Muscle layer of colon (tissue), 2 donors: ENCODE results near the gene PDSS2.

Experiments used
- H3K27ac ChIP-seq: one replicate; pipeline ENCODE4 v1.7.0; 2013; ENCODE audit warnings: low read depth, mild to moderate bottlenecking, low read length, moderate library complexity
- H3K27me3 ChIP-seq, 2 donors: one replicate each; pipeline ENCODE4 v1.7.0; 2013; ENCODE audit warnings: low read length in 2 of 2, mild to moderate bottlenecking in 2 of 2; ENCODE audit not compliant: insufficient read depth in 2 of 2, control insufficient read depth in 1 of 2
- H3K36me3 ChIP-seq: one replicate; pipeline ENCODE4 v1.7.0; 2013; ENCODE audit warnings: mild to moderate bottlenecking, low read length; ENCODE audit not compliant: insufficient read depth
- H3K4me1 ChIP-seq: one replicate; pipeline ENCODE4 v1.7.0; 2013; ENCODE audit warnings: mild to moderate bottlenecking, low read length; ENCODE audit not compliant: insufficient read depth
- H3K4me3 ChIP-seq, 2 donors: one replicate each; pipeline ENCODE4 v1.7.0; 2013; ENCODE audit warnings: low read length in 2 of 2, low read depth in 1 of 2, mild to moderate bottlenecking in 1 of 2, moderate library complexity in 1 of 2
- H3K9ac ChIP-seq: one replicate; pipeline ENCODE4 v1.7.0; 2013; ENCODE audit warnings: low read length
- H3K9me3 ChIP-seq: one replicate; pipeline ENCODE4 v1.7.0; 2013; ENCODE audit warnings: mild to moderate bottlenecking, low read length
- donor health status: abdominal sarcoma.
- donor health status: Adenocarcinoma of cecum.

Gene PDSS2

GRCh38 chr6:107466062-107466461 is 6.7 kb upstream of the PDSS2 start:
- H3K27me3 ChIP-seq, result no peaks in the 10 kb centered on the region
- H3K9me3 ChIP-seq, result no peaks in the 10 kb centered on the region
- H3K27ac ChIP-seq, result no peak overlapping the region
- H3K9ac ChIP-seq, result no peak overlapping the region
- H3K36me3 ChIP-seq, result no peaks in the 10 kb centered on the region
- no peak overlapping the region for H3K4me3 ChIP-seq
- no peaks in the 10 kb centered on the region for H3K4me1 ChIP-seq

- Histone ChIP-seq H3K4me1 (peaks cover 4% of the 10 kb centered on the region), H3K9ac (peak overlapping the region; percentile 87), H3K27ac (peak overlapping the region; percentile 88), H3K4me3 (peak overlapping the region; percentile 90 to 98), H3K27me3 (no peaks in the 10 kb centered on the region), H3K36me3 (no peaks in the 10 kb centered on the region), H3K9me3 (no peaks in the 10 kb centered on the region)
Observed at GRCh38 chr6:107460083-107460631, 793 bp upstream of the PDSS2 start.

GRCh38 chr6:107458672-107459282 is 587 bp downstream of the PDSS2 start:
- peak overlapping the region; percentile 88 for H3K27ac ChIP-seq
- peak overlapping the region; percentile 90 to 98 for H3K4me3 ChIP-seq
- peaks cover 4% of the 10 kb centered on the region for H3K4me1 ChIP-seq
- no peaks in the 10 kb centered on the region for H3K9me3 ChIP-seq
- H3K27me3 ChIP-seq, result no peaks in the 10 kb centered on the region
- H3K36me3 ChIP-seq, result no peaks in the 10 kb centered on the region
- peak overlapping the region; percentile 87 for H3K9ac ChIP-seq

- no peaks in the 10 kb centered on the region for H3K27me3 ChIP-seq
- no peak overlapping the region for H3K9ac ChIP-seq
Observed at GRCh38 chr6:107448776-107449175, 10.6 kb downstream of the PDSS2 start.

GRCh38 chr6:107447663-107448216 is 11.6 kb downstream of the PDSS2 start:
- Histone ChIP-seq H3K27ac (no peak overlapping the region), H3K9me3 (no peaks in the 10 kb centered on the region), H3K36me3 (no peaks in the 10 kb centered on the region), H3K9ac (no peak overlapping the region), H3K27me3 (no peaks in the 10 kb centered on the region), H3K4me1 (no peaks in the 10 kb centered on the region), H3K4me3 (no peak overlapping the region)

More at GRCh38 chr6:107448776-107449175, 10.6 kb downstream of the PDSS2 start:
- no peaks in the 10 kb centered on the region for H3K36me3 ChIP-seq
- no peaks in the 10 kb centered on the region for H3K4me1 ChIP-seq
- H3K4me3 ChIP-seq, result no peak overlapping the region
- H3K27ac ChIP-seq, result no peak overlapping the region
- no peaks in the 10 kb centered on the region for H3K9me3 ChIP-seq

- H3K9ac ChIP-seq, result no peak overlapping the region
- no peaks in the 10 kb centered on the region for H3K27me3 ChIP-seq
- no peak overlapping the region for H3K27ac ChIP-seq
- H3K4me3 ChIP-seq, result no peak overlapping the region
- no peaks in the 10 kb centered on the region for H3K36me3 ChIP-seq
- H3K9me3 ChIP-seq, result no peaks in the 10 kb centered on the region
- H3K4me1 ChIP-seq, result no peaks in the 10 kb centered on the region
Observed at GRCh38 chr6:107444277-107444676, 15.1 kb downstream of the PDSS2 start.

- Histone ChIP-seq H3K27me3 (no peaks in the 10 kb centered on the region), H3K4me3 (no peak overlapping the region), H3K9me3 (no peaks in the 10 kb centered on the region), H3K27ac (no peak overlapping the region), H3K4me1 (no peaks in the 10 kb centered on the region), H3K36me3 (no peaks in the 10 kb centered on the region), H3K9ac (no peak overlapping the region)
Observed at GRCh38 chr6:107443608-107444267, 15.6 kb downstream of the PDSS2 start.

- no peak overlapping the region for H3K4me3 ChIP-seq
- H3K9me3 ChIP-seq, result no peaks in the 10 kb centered on the region
- no peaks in the 10 kb centered on the region for H3K4me1 ChIP-seq
- no peaks in the 10 kb centered on the region for H3K27me3 ChIP-seq
- no peak overlapping the region for H3K27ac ChIP-seq
- H3K9ac ChIP-seq, result no peak overlapping the region
- H3K36me3 ChIP-seq, result no peaks in the 10 kb centered on the region
Observed at GRCh38 chr6:107442938-107443607, 16.3 kb downstream of the PDSS2 start.

GRCh38 chr6:107441682-107442081 is 17.7 kb downstream of the PDSS2 start:
- no peaks in the 10 kb centered on the region for H3K36me3 ChIP-seq

GRCh38 chr6:107440936-107441335 is 18.4 kb downstream of the PDSS2 start:
- Histone ChIP-seq H3K4me1 (no peaks in the 10 kb centered on the region), H3K4me3 (no peak overlapping the region), H3K27ac (no peak overlapping the region), H3K27me3 (no peaks in the 10 kb centered on the region), H3K9me3 (no peaks in the 10 kb centered on the region), H3K9ac (no peak overlapping the region), H3K36me3 (no peaks in the 10 kb centered on the region)

More at GRCh38 chr6:107441682-107442081, 17.7 kb downstream of the PDSS2 start:
- Histone ChIP-seq H3K27me3 (no peaks in the 10 kb centered on the region), H3K4me1 (no peaks in the 10 kb centered on the region), H3K9me3 (no peaks in the 10 kb centered on the region), H3K27ac (no peak overlapping the region), H3K4me3 (no peak overlapping the region), H3K9ac (no peak overlapping the region)

- Histone ChIP-seq H3K4me1 (no peaks in the 10 kb centered on the region), H3K36me3 (no peaks in the 10 kb centered on the region), H3K9ac (no peak overlapping the region), H3K4me3 (no peak overlapping the region), H3K9me3 (no peaks in the 10 kb centered on the region), H3K27ac (no peak overlapping the region), H3K27me3 (no peaks in the 10 kb centered on the region)
Observed at GRCh38 chr6:107439406-107439805, 20.0 kb downstream of the PDSS2 start.
